Mesenchymal stem cell (in vitro differentiated cells and primary cell): ENCODE results near the gene ZIC2.
"Not testable (repeated sequence)": the region's sequence is repeated elsewhere in the genome, so short reads cannot be mapped to it uniquely, and the experiment has no call there.

Experiments used
- DNase-seq: peaks from one replicate; pipeline ENCODE4 v3.0.0-alpha.2; 2013
- H2AFZ ChIP-seq: one replicate; pipeline ENCODE4 v1.6.1; 2013; ENCODE audit warnings: low read depth, mild to moderate bottlenecking, control low read depth, inconsistent platforms, low read length, moderate library complexity
- H2AK5ac ChIP-seq: 2 replicates; pipeline ENCODE4 v1.6.1; 2013; ENCODE audit warnings: low read length, moderate library complexity, mild to moderate bottlenecking, inconsistent platforms; ENCODE audit not compliant: severe bottlenecking
- H2BK120ac ChIP-seq: one replicate; pipeline ENCODE4 v1.6.1; 2013; ENCODE audit warnings: low read depth, mild to moderate bottlenecking, inconsistent platforms, low read length, moderate library complexity
- H2BK12ac ChIP-seq, 2 experiments: one replicate each; pipeline ENCODE4 v1.6.1; 2013; ENCODE audit warnings: inconsistent platforms in 2 of 2, low read length in 2 of 2, mild to moderate bottlenecking in 2 of 2, moderate library complexity in 2 of 2, control low read depth in 1 of 2
- H2BK15ac ChIP-seq: one replicate; pipeline ENCODE4 v1.6.1; 2013; ENCODE audit warnings: mild to moderate bottlenecking, low read depth, inconsistent platforms; ENCODE audit not compliant: poor library complexity, severe bottlenecking
- H2BK5ac ChIP-seq: 2 replicates; pipeline ENCODE4 v1.6.1; 2013; ENCODE audit warnings: low read depth, mild to moderate bottlenecking, low read length, control low read depth, inconsistent platforms; ENCODE audit not compliant: poor library complexity, severe bottlenecking
- H3K14ac ChIP-seq, 2 experiments: one replicate each; pipeline ENCODE4 v1.6.1; 2013; ENCODE audit warnings: inconsistent platforms in 2 of 2, low read length in 2 of 2, control low read depth in 1 of 2, mild to moderate bottlenecking in 1 of 2, moderate library complexity in 1 of 2
- H3K18ac ChIP-seq, 2 experiments: one replicate each; pipeline ENCODE4 v1.6.1; 2013; ENCODE audit warnings: inconsistent platforms in 2 of 2, low read length in 2 of 2, control low read depth in 1 of 2, low read depth in 1 of 2, mild to moderate bottlenecking in 1 of 2
- H3K23ac ChIP-seq, 2 experiments: one replicate each; pipeline ENCODE4 v1.6.1; 2013; ENCODE audit warnings: inconsistent platforms in 2 of 2, low read length in 2 of 2, mild to moderate bottlenecking in 2 of 2, moderate library complexity in 2 of 2, control low read depth in 1 of 2
- H3K27ac ChIP-seq: 2 replicates; pipeline ENCODE4 v1.5.1; 2013; ENCODE audit warnings: mild to moderate bottlenecking, moderate library complexity, low read length, control low read depth, inconsistent platforms; ENCODE audit not compliant: poor library complexity, severe bottlenecking
- H3K27me3 ChIP-seq, 2 experiments: 2 replicates each; pipeline versions ENCODE4 v1.6.1 to v1.7.0; 2013; ENCODE audit warnings: low read length in 2 of 2, mild to moderate bottlenecking in 2 of 2, moderate library complexity in 2 of 2, control low read depth in 1 of 2, inconsistent platforms in 1 of 2; ENCODE audit not compliant: control insufficient read depth in 1 of 2, insufficient read depth in 1 of 2
- H3K36me3 ChIP-seq, 2 experiments: 2 replicates each; pipeline versions ENCODE4 v1.6.1 to v1.7.0; 2013; ENCODE audit warnings: low read length in 2 of 2, control low read depth in 1 of 2, inconsistent platforms in 1 of 2, low read depth in 1 of 2, mild to moderate bottlenecking in 1 of 2; ENCODE audit not compliant: insufficient read depth in 2 of 2, control insufficient read depth in 1 of 2
- H3K4ac ChIP-seq, 2 experiments: one replicate each; pipeline ENCODE4 v1.6.1; 2013; ENCODE audit warnings: inconsistent platforms in 2 of 2, low read length in 2 of 2, mild to moderate bottlenecking in 2 of 2, moderate library complexity in 2 of 2, control low read depth in 1 of 2, low read depth in 1 of 2
- H3K4me1 ChIP-seq: 2 replicates; pipeline ENCODE4 v1.6.1; 2013; ENCODE audit warnings: low read depth, low read length, control low read depth; ENCODE audit not compliant: control insufficient read depth, insufficient read depth
- H3K4me2 ChIP-seq: 2 replicates; pipeline ENCODE4 v1.6.1; 2013; ENCODE audit warnings: low read length, mild to moderate bottlenecking, inconsistent platforms; ENCODE audit not compliant: poor library complexity, severe bottlenecking
- H3K4me3 ChIP-seq, 2 experiments: 2 replicates each; pipeline versions ENCODE4 v1.5.1 to v1.7.0; 2013; ENCODE audit warnings: low read length in 2 of 2, mild to moderate bottlenecking in 2 of 2, control low read depth in 1 of 2, low read depth in 1 of 2; ENCODE audit not compliant: insufficient read depth in 1 of 2
- H3K79me1 ChIP-seq: replicated peaks from 2 replicates; pipeline ENCODE4 v1.6.1; 2013; ENCODE audit warnings: mild to moderate bottlenecking, control low read depth, low read length, inconsistent platforms; ENCODE audit not compliant: poor library complexity, severe bottlenecking
- H3K9ac ChIP-seq: 2 replicates; pipeline ENCODE4 v1.7.0; 2013; ENCODE audit warnings: mild to moderate bottlenecking, low read length, moderate library complexity
- H3K9me3 ChIP-seq: 2 replicates; pipeline ENCODE4 v1.7.0; 2013; ENCODE audit warnings: mild to moderate bottlenecking, low read length; ENCODE audit not compliant: control insufficient read depth
- H4K8ac ChIP-seq: one replicate; pipeline ENCODE4 v1.6.1; 2013; ENCODE audit warnings: inconsistent platforms, mild to moderate bottlenecking, low read length, moderate library complexity
- H4K91ac ChIP-seq: one replicate; pipeline ENCODE4 v1.6.1; 2013; ENCODE audit warnings: mild to moderate bottlenecking, low read length, inconsistent platforms
- WGBS: methylation state at CpG from one replicate; pipeline ENCODE4 v1.1.7; 2013; ENCODE audit warnings: mixed read lengths; 5-methylcytosine and 5-hydroxymethylcytosine counted together

ZIC2 gene

GRCh38 chr13:100032642-100033041 is 51.1 kb downstream of the ZIC2 start:
- not testable (repeated sequence) for H2AFZ ChIP-seq, H4K91ac ChIP-seq, H3K27me3 ChIP-seq, H3K4me3 ChIP-seq, H2BK12ac ChIP-seq, H3K79me1 ChIP-seq, DNase-seq, H3K9me3 ChIP-seq, H4K8ac ChIP-seq, H3K18ac ChIP-seq, H3K23ac ChIP-seq, H3K4ac ChIP-seq, H2AK5ac ChIP-seq, H2BK15ac ChIP-seq, H3K4me1 ChIP-seq, H3K27ac ChIP-seq, H3K14ac ChIP-seq, H3K4me2 ChIP-seq, H3K9ac ChIP-seq, H2BK120ac ChIP-seq, H3K36me3 ChIP-seq, H2BK5ac ChIP-seq
- 93% methylated on average over 6 of the region's 9 CpGs for WGBS

DNA sequence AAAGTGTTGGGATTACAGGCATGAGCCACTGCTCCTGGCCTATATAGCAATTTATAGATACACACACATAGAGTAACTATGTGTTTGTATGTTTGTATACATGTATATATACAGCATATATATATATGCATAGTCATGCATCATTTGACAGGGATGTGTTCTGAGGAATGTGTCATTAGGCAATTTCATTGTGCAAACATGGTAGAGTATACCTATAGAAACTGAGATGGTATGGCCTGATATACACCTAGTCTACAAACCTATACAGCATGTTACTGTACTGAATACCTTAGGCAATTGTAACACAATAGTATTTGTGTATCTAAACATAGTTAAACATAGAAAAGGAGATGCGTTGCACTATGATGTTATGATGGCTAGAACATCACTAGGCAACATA is 54.4 kb downstream of the ZIC2 start:
- H3K4me3 ChIP-seq = no peak overlapping the region
- no peaks in the 10 kb centered on the region for H3K9me3 ChIP-seq
- no peak for DNase-seq
- no peak overlapping the region for H2BK5ac ChIP-seq
- no CpG with 5 or more reads among the region's 1 CpG for WGBS
- H4K8ac ChIP-seq = no peak overlapping the region
- H3K36me3 ChIP-seq = no peaks in the 10 kb centered on the region
- no peak overlapping the region for H3K4me2 ChIP-seq
- H2AK5ac ChIP-seq = no peak overlapping the region
- H3K4ac ChIP-seq = no peak overlapping the region
- no peak overlapping the region for H3K9ac ChIP-seq
- no peak overlapping the region for H3K27ac ChIP-seq
- no peak overlapping the region for H3K23ac ChIP-seq
- no peak overlapping the region for H4K91ac ChIP-seq
- H3K18ac ChIP-seq = no peak overlapping the region
- no peak overlapping the region for H2BK15ac ChIP-seq
- H2BK120ac ChIP-seq = no peak overlapping the region
- no peaks in the 10 kb centered on the region for H3K27me3 ChIP-seq
- H2BK12ac ChIP-seq = no peak overlapping the region
- H3K79me1 ChIP-seq = no peaks in the 10 kb centered on the region
- no peak overlapping the region for H2AFZ ChIP-seq
- no peak overlapping the region for H3K14ac ChIP-seq
- no peaks in the 10 kb centered on the region for H3K4me1 ChIP-seq
